ENCODE results near the gene IDNK. TPM values are rescaled to one million over a fixed set of nuclear protein-coding genes. Genes with fewer than 3 reads are reported as not detected.
"Not testable (repeated sequence)": the region's sequence is repeated elsewhere in the genome, so short reads cannot be mapped to it uniquely, and the experiment has no call there.

Gene IDNK
- total and polyA plus RNA-seq, 4 donors = 5.6 to 33.4 (median 14.7) TPM

DNA sequence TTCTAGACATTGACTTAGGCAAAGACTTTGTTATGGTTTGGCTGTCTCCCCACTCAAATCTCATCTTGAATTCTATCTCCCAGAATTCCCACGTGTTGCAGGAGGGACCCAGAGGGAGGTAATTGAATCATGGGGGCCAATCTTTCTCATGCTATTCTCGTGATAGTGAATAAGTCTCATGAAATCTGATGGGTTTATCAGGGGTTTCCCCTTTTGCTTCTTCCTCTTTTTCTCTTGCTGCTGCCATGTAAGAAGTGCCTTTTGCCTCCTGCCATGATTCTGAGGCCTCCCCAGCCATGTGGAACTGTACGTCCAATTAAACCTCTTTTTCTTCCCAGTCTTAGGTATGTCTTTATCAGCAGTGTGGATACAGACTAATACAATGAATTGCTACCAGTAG, 15.3 kb upstream of the IDNK start:
- not testable (repeated sequence) for H3K27ac ChIP-seq (ENCODE audit: low read depth in 1 of 2, low read length in 2 of 2); H3K4me3 ChIP-seq (ENCODE audit: low read depth in 1 of 3, low read length in 3 of 3); H3K9me3 ChIP-seq (ENCODE audit: control insufficient read depth in 4 of 4, low read length in 3 of 4); DNase-seq (ENCODE audit: low spot score); H3K36me3 ChIP-seq (ENCODE audit: control insufficient read depth in 4 of 4, insufficient read depth in 3 of 4, low read depth in 1 of 4, low read length in 3 of 4); H3K9ac ChIP-seq (ENCODE audit: low read depth in 1 of 2, low read length in 2 of 2); H3K27me3 ChIP-seq (ENCODE audit: control insufficient read depth in 4 of 4, insufficient read depth in 4 of 4, low read length in 3 of 4)
- 89% methylated on average over 3 of the region's 3 CpGs for WGBS
- H3K4me1 ChIP-seq (ENCODE audit: control insufficient read depth in 4 of 4, insufficient read depth in 4 of 4, low read length in 3 of 4) = peaks cover 3 to 19% (median 14%) of the 10 kb centered on the region in 4 donors

DNA sequence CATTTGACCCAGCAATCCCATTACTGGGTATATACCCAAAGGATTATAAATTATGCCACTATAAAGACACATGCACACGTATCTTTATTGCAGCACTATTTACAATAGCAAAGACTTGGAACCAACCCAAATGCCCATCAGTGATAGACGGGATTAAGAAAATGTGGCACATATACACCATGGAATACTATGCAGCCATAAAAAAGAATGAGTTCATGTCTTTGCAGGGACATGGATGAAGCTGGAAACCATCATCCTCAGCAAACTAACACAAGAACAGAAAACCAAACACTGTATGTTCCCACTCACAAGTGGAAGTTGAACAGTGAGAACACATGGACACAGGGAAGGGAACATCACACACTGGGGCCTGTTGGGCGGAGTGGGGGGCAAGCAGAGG, 9.6 kb upstream of the IDNK start:
- H3K9me3 ChIP-seq (ENCODE audit: control insufficient read depth in 4 of 4, low read length in 3 of 4); DNase-seq (ENCODE audit: low spot score); H3K27me3 ChIP-seq (ENCODE audit: control insufficient read depth in 4 of 4, insufficient read depth in 4 of 4, low read length in 3 of 4); H3K36me3 ChIP-seq (ENCODE audit: control insufficient read depth in 4 of 4, insufficient read depth in 3 of 4, low read depth in 1 of 4, low read length in 3 of 4); H3K9ac ChIP-seq (ENCODE audit: low read depth in 1 of 2, low read length in 2 of 2); H3K27ac ChIP-seq (ENCODE audit: low read depth in 1 of 2, low read length in 2 of 2); H3K4me3 ChIP-seq (ENCODE audit: low read depth in 1 of 3, low read length in 3 of 3): not testable (repeated sequence)
- H3K4me1 ChIP-seq (ENCODE audit: control insufficient read depth in 4 of 4, insufficient read depth in 4 of 4, low read length in 3 of 4) = peaks cover 7 to 22% (median 15%) of the 10 kb centered on the region in 4 donors
- WGBS = 68% methylated on average over 3 of the region's 3 CpGs

DNA sequence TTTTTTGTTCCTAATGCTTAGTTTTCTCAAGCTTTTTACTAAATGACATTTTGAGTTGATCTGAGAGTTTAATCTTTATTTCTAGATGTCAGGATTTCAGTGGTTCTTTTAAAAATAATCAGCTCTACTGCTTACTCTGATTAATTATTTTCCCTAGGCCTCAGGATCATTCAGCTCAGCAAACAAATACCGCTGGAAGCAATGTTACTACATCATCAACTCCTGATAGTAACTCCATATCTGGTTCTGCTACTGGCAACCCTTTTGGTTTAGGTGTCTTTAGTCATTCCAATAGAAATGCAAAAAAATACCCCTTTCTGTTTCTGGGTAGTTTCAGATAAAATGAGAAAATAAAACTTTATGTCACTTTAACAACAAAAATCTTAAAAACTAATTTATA, 5.6 kb upstream of the IDNK start:
- Histone ChIP-seq H3K9ac (ENCODE audit: low read depth in 1 of 2, low read length in 2 of 2) (no peak overlapping the region), H3K9me3 (ENCODE audit: control insufficient read depth in 4 of 4, low read length in 3 of 4) (no peaks in the 10 kb centered on the region), H3K4me3 (ENCODE audit: low read depth in 1 of 3, low read length in 3 of 3) (no peak overlapping the region), H3K27me3 (ENCODE audit: control insufficient read depth in 4 of 4, insufficient read depth in 4 of 4, low read length in 3 of 4) (no peaks in the 10 kb centered on the region), H3K36me3 (ENCODE audit: control insufficient read depth in 4 of 4, insufficient read depth in 3 of 4, low read depth in 1 of 4, low read length in 3 of 4) (no peaks in the 10 kb centered on the region), H3K4me1 (ENCODE audit: control insufficient read depth in 4 of 4, insufficient read depth in 4 of 4, low read length in 3 of 4) (peaks cover 4 to 21% (median 16%) of the 10 kb centered on the region in 4 donors), H3K27ac (ENCODE audit: low read depth in 1 of 2, low read length in 2 of 2) (no peak overlapping the region)
- 30% methylated on average over 1 of the region's 1 CpG for WGBS
- TF ChIP-seq, protein P1, sequence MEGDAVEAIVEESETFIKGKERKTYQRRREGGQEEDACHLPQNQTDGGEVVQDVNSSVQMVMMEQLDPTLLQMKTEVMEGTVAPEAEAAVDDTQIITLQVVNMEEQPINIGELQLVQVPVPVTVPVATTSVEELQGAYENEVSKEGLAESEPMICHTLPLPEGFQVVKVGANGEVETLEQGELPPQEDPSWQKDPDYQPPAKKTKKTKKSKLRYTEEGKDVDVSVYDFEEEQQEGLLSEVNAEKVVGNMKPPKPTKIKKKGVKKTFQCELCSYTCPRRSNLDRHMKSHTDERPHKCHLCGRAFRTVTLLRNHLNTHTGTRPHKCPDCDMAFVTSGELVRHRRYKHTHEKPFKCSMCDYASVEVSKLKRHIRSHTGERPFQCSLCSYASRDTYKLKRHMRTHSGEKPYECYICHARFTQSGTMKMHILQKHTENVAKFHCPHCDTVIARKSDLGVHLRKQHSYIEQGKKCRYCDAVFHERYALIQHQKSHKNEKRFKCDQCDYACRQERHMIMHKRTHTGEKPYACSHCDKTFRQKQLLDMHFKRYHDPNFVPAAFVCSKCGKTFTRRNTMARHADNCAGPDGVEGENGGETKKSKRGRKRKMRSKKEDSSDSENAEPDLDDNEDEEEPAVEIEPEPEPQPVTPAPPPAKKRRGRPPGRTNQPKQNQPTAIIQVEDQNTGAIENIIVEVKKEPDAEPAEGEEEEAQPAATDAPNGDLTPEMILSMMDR (IDR thresholded peaks at IDR 0.05; ENCODE audit: low read depth, low read length, missing input control) = no peak
- TF ChIP-seq HNF4A (conservative IDR thresholded peaks at IDR 0.05) = peak in 1 of 2 donors; percentile 28
- TF ChIP-seq RXRA (IDR thresholded peaks at IDR 0.05) = no peak
- TF ChIP-seq, protein P2, sequence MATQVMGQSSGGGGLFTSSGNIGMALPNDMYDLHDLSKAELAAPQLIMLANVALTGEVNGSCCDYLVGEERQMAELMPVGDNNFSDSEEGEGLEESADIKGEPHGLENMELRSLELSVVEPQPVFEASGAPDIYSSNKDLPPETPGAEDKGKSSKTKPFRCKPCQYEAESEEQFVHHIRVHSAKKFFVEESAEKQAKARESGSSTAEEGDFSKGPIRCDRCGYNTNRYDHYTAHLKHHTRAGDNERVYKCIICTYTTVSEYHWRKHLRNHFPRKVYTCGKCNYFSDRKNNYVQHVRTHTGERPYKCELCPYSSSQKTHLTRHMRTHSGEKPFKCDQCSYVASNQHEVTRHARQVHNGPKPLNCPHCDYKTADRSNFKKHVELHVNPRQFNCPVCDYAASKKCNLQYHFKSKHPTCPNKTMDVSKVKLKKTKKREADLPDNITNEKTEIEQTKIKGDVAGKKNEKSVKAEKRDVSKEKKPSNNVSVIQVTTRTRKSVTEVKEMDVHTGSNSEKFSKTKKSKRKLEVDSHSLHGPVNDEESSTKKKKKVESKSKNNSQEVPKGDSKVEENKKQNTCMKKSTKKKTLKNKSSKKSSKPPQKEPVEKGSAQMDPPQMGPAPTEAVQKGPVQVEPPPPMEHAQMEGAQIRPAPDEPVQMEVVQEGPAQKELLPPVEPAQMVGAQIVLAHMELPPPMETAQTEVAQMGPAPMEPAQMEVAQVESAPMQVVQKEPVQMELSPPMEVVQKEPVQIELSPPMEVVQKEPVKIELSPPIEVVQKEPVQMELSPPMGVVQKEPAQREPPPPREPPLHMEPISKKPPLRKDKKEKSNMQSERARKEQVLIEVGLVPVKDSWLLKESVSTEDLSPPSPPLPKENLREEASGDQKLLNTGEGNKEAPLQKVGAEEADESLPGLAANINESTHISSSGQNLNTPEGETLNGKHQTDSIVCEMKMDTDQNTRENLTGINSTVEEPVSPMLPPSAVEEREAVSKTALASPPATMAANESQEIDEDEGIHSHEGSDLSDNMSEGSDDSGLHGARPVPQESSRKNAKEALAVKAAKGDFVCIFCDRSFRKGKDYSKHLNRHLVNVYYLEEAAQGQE (IDR thresholded peaks at IDR 0.05) = no peak
- TF ChIP-seq, protein P3, sequence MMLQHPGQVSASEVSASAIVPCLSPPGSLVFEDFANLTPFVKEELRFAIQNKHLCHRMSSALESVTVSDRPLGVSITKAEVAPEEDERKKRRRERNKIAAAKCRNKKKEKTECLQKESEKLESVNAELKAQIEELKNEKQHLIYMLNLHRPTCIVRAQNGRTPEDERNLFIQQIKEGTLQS (IDR thresholded peaks at IDR 0.05) = no peak
- no peak for TF ChIP-seq FOXA2 (IDR thresholded peaks at IDR 0.05)
- peak in 1 of 2 donors; percentile 27 for TF ChIP-seq RAD21 (IDR thresholded peaks at IDR 0.05)
- no peak for TF ChIP-seq JUND (IDR thresholded peaks at IDR 0.05)
- TF ChIP-seq, protein P4, sequence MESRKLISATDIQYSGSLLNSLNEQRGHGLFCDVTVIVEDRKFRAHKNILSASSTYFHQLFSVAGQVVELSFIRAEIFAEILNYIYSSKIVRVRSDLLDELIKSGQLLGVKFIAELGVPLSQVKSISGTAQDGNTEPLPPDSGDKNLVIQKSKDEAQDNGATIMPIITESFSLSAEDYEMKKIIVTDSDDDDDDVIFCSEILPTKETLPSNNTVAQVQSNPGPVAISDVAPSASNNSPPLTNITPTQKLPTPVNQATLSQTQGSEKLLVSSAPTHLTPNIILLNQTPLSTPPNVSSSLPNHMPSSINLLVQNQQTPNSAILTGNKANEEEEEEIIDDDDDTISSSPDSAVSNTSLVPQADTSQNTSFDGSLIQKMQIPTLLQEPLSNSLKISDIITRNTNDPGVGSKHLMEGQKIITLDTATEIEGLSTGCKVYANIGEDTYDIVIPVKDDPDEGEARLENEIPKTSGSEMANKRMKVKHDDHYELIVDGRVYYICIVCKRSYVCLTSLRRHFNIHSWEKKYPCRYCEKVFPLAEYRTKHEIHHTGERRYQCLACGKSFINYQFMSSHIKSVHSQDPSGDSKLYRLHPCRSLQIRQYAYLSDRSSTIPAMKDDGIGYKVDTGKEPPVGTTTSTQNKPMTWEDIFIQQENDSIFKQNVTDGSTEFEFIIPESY (IDR thresholded peaks at IDR 0.05) = no peak
- TF ChIP-seq YY1 (IDR thresholded peaks at IDR 0.05) = peak; percentile 39
- no peak for TF ChIP-seq FOXA1 (IDR thresholded peaks at IDR 0.05)
- TF ChIP-seq EGR1 (IDR thresholded peaks at IDR 0.05; ENCODE audit: low read depth in 2 of 2) = no peak
- no peak for TF ChIP-seq TAF1 (conservative IDR thresholded peaks at IDR 0.05)
- TF ChIP-seq NR2F2 (IDR thresholded peaks at IDR 0.05) = no peak
- TF ChIP-seq GABPA (IDR thresholded peaks at IDR 0.05 in 1 of 2, conservative IDR thresholded peaks at IDR 0.05 in 1 of 2) = no peak
- TF ChIP-seq HNF4G (IDR thresholded peaks at IDR 0.05) = no peak
- peak; percentile 33 for TF ChIP-seq SP1 (IDR thresholded peaks at IDR 0.05)
- TF ChIP-seq, protein P5, sequence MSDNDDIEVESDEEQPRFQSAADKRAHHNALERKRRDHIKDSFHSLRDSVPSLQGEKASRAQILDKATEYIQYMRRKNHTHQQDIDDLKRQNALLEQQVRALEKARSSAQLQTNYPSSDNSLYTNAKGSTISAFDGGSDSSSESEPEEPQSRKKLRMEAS (IDR thresholded peaks at IDR 0.05) = no peak
- no peak for DNase-seq (ENCODE audit: low spot score)
